ENCODE measurements around the gene TBC1D24.

Gene TBC1D24

GRCh38 chr16:2471016-2471652 lies 3.8 kb upstream of the TBC1D24 start, which contains the start of gene NTN3:
Gene NTN3 (plus strand): TSS chr16:2471297. CDS start chr16:2471702, 405 bp downstream.
- Histone ChIP-seq H3K27me3 (ENCODE audit: control insufficient read depth, insufficient read depth, low read length) (peaks cover 19% of the 10 kb centered on the region), H3K4me3 (ENCODE audit: low read length) (peak within 1 kb of the TSS; percentile 52), H3K9ac (ENCODE audit: low read depth, low read length) (no peak within 1 kb of the TSS)

GRCh38 chr16:2471653-2472487 lies 3.1 kb upstream of the TBC1D24 start:
- no peaks in the 10 kb centered on the region for H3K36me3 ChIP-seq (ENCODE audit: insufficient read depth, low read length)
- peak overlapping the region; percentile 52 for H3K4me3 ChIP-seq (ENCODE audit: low read length)
- H3K4me1 ChIP-seq (ENCODE audit: control insufficient read depth, insufficient read depth, low read length): peaks cover 53% of the 10 kb centered on the region
- H3K9me3 ChIP-seq (replicated peaks; ENCODE audit: low read length): no peaks in the 10 kb centered on the region
- peak overlapping the region; percentile 76 for H3K4me2 ChIP-seq (ENCODE audit: low read length)
- H3K9ac ChIP-seq (ENCODE audit: low read depth, low read length): no peak overlapping the region
- peaks cover 19% of the 10 kb centered on the region for H3K27me3 ChIP-seq (ENCODE audit: control insufficient read depth, insufficient read depth, low read length)

More at GRCh38 chr16:2471016-2471652, 3.8 kb upstream of the TBC1D24 start, which contains the start of gene NTN3:
- H3K4me1 ChIP-seq (ENCODE audit: control insufficient read depth, insufficient read depth, low read length): peaks cover 53% of the 10 kb centered on the region
- no peaks in the 10 kb centered on the region for H3K9me3 ChIP-seq (replicated peaks; ENCODE audit: low read length)
- no peaks in the 10 kb centered on the region for H3K36me3 ChIP-seq (ENCODE audit: insufficient read depth, low read length)
- peak within 1 kb of the TSS; percentile 76 for H3K4me2 ChIP-seq (ENCODE audit: low read length)

GRCh38 chr16:2472488-2472864 lies 2.5 kb upstream of the TBC1D24 start:
- no peaks in the 10 kb centered on the region for H3K9me3 ChIP-seq (replicated peaks; ENCODE audit: low read length)
- H3K27me3 ChIP-seq (ENCODE audit: control insufficient read depth, insufficient read depth, low read length): peaks cover 19% of the 10 kb centered on the region
- H3K4me2 ChIP-seq (ENCODE audit: low read length): no peak overlapping the region
- no peaks in the 10 kb centered on the region for H3K36me3 ChIP-seq (ENCODE audit: insufficient read depth, low read length)
- H3K9ac ChIP-seq (ENCODE audit: low read depth, low read length): no peak overlapping the region
- H3K4me1 ChIP-seq (ENCODE audit: control insufficient read depth, insufficient read depth, low read length): peaks cover 48% of the 10 kb centered on the region
- no peak overlapping the region for H3K4me3 ChIP-seq (ENCODE audit: low read length)

GRCh38 chr16:2472885-2473445 lies 2.0 kb upstream of the TBC1D24 start:
- Histone ChIP-seq H3K27me3 (ENCODE audit: control insufficient read depth, insufficient read depth, low read length) (peaks cover 19% of the 10 kb centered on the region), H3K4me3 (ENCODE audit: low read length) (no peak overlapping the region), H3K9me3 (replicated peaks; ENCODE audit: low read length) (no peaks in the 10 kb centered on the region), H3K4me2 (ENCODE audit: low read length) (peak overlapping the region; percentile 100), H3K36me3 (ENCODE audit: insufficient read depth, low read length) (no peaks in the 10 kb centered on the region), H3K4me1 (ENCODE audit: control insufficient read depth, insufficient read depth, low read length) (peaks cover 43% of the 10 kb centered on the region), H3K9ac (ENCODE audit: low read depth, low read length) (no peak overlapping the region)

GRCh38 chr16:2473446-2473926 lies 1.4 kb upstream of the TBC1D24 start:
- Histone ChIP-seq H3K9ac (ENCODE audit: low read depth, low read length) (no peak overlapping the region), H3K4me1 (ENCODE audit: control insufficient read depth, insufficient read depth, low read length) (peaks cover 38% of the 10 kb centered on the region), H3K4me3 (ENCODE audit: low read length) (peak overlapping the region; percentile 45), H3K4me2 (ENCODE audit: low read length) (peak overlapping the region; percentile 100), H3K36me3 (ENCODE audit: insufficient read depth, low read length) (no peaks in the 10 kb centered on the region), H3K27me3 (ENCODE audit: control insufficient read depth, insufficient read depth, low read length) (peaks cover 19% of the 10 kb centered on the region), H3K9me3 (replicated peaks; ENCODE audit: low read length) (no peaks in the 10 kb centered on the region)

GRCh38 chr16:2473999-2474876 lies 689 bp upstream of the TBC1D24 start:
- Histone ChIP-seq H3K4me3 (ENCODE audit: low read length) (peak overlapping the region; percentile 95), H3K4me1 (ENCODE audit: control insufficient read depth, insufficient read depth, low read length) (peaks cover 31% of the 10 kb centered on the region), H3K9ac (ENCODE audit: low read depth, low read length) (peak overlapping the region; percentile 93), H3K36me3 (ENCODE audit: insufficient read depth, low read length) (no peaks in the 10 kb centered on the region), H3K4me2 (ENCODE audit: low read length) (peak overlapping the region; percentile 100), H3K27me3 (ENCODE audit: control insufficient read depth, insufficient read depth, low read length) (peaks cover 19% of the 10 kb centered on the region), H3K9me3 (replicated peaks; ENCODE audit: low read length) (no peaks in the 10 kb centered on the region)

GRCh38 chr16:2475413-2476344 lies 752 bp downstream of the TBC1D24 start:
- H3K4me1 ChIP-seq (ENCODE audit: control insufficient read depth, insufficient read depth, low read length): peaks cover 30% of the 10 kb centered on the region

GRCh38 chr16:2476345-2476720 lies 1.4 kb downstream of the TBC1D24 start:
- no peaks in the 10 kb centered on the region for H3K36me3 ChIP-seq (ENCODE audit: insufficient read depth, low read length)
- H3K9ac ChIP-seq (ENCODE audit: low read depth, low read length): no peak overlapping the region
- peak overlapping the region; percentile 94 for H3K4me2 ChIP-seq (ENCODE audit: low read length)
- H3K4me3 ChIP-seq (ENCODE audit: low read length): no peak overlapping the region
- H3K27me3 ChIP-seq (ENCODE audit: control insufficient read depth, insufficient read depth, low read length): peaks cover 10% of the 10 kb centered on the region
- no peaks in the 10 kb centered on the region for H3K9me3 ChIP-seq (replicated peaks; ENCODE audit: low read length)
- H3K4me1 ChIP-seq (ENCODE audit: control insufficient read depth, insufficient read depth, low read length): peaks cover 28% of the 10 kb centered on the region

More at GRCh38 chr16:2475413-2476344, 752 bp downstream of the TBC1D24 start:
- H3K36me3 ChIP-seq (ENCODE audit: insufficient read depth, low read length): no peaks in the 10 kb centered on the region
- H3K27me3 ChIP-seq (ENCODE audit: control insufficient read depth, insufficient read depth, low read length): peaks cover 11% of the 10 kb centered on the region
- H3K9me3 ChIP-seq (replicated peaks; ENCODE audit: low read length): no peaks in the 10 kb centered on the region
- peak overlapping the region; percentile 94 for H3K4me2 ChIP-seq (ENCODE audit: low read length)
- H3K4me3 ChIP-seq (ENCODE audit: low read length): peak overlapping the region; percentile 95
- peak overlapping the region; percentile 77 for H3K9ac ChIP-seq (ENCODE audit: low read depth, low read length)

- peaks cover 24% of the 10 kb centered on the region for H3K4me1 ChIP-seq (ENCODE audit: control insufficient read depth, insufficient read depth, low read length)
- H3K9ac ChIP-seq (ENCODE audit: low read depth, low read length): no peak overlapping the region
- H3K27me3 ChIP-seq (ENCODE audit: control insufficient read depth, insufficient read depth, low read length): peaks cover 8% of the 10 kb centered on the region
- H3K9me3 ChIP-seq (replicated peaks; ENCODE audit: low read length): no peaks in the 10 kb centered on the region
- no peak overlapping the region for H3K4me3 ChIP-seq (ENCODE audit: low read length)
- H3K4me2 ChIP-seq (ENCODE audit: low read length): no peak overlapping the region
- H3K36me3 ChIP-seq (ENCODE audit: insufficient read depth, low read length): no peaks in the 10 kb centered on the region
Measured at GRCh38 chr16:2476741-2477140, 1.8 kb downstream of the TBC1D24 start.

- Histone ChIP-seq H3K9ac (ENCODE audit: low read depth, low read length) (no peak overlapping the region), H3K4me2 (ENCODE audit: low read length) (no peak overlapping the region), H3K4me3 (ENCODE audit: low read length) (no peak overlapping the region)
Measured at GRCh38 chr16:2477327-2477726, 2.4 kb downstream of the TBC1D24 start.

More at GRCh38 chr16:2477327-2477726, 2.4 kb downstream of the TBC1D24 start:
- Histone ChIP-seq H3K4me1 (ENCODE audit: control insufficient read depth, insufficient read depth, low read length) (peaks cover 22% of the 10 kb centered on the region), H3K27me3 (ENCODE audit: control insufficient read depth, insufficient read depth, low read length) (peaks cover 2% of the 10 kb centered on the region), H3K9me3 (replicated peaks; ENCODE audit: low read length) (no peaks in the 10 kb centered on the region), H3K36me3 (ENCODE audit: insufficient read depth, low read length) (no peaks in the 10 kb centered on the region)

Data from skeletal muscle satellite cell (primary cell).